Measurements from ENCODE around the gene TC2N.

- no peak for TF ChIP-seq JUND (IDR thresholded peaks at IDR 0.05)
- no peak for TF ChIP-seq CTCF (IDR thresholded peaks at IDR 0.05 in 2 of 3, conservative IDR thresholded peaks at IDR 0.05 in 1 of 3; ENCODE audit: borderline replicate concordance in 1 of 3, insufficient read depth in 1 of 3, low read depth in 2 of 3, low read length in 2 of 3)
- TF ChIP-seq RAD21 (IDR thresholded peaks at IDR 0.05; ENCODE audit: low read depth), result no peak
- TF ChIP-seq MAX (IDR thresholded peaks at IDR 0.05), result no peak
- no peak for TF ChIP-seq POLR2AphosphoS5 (IDR thresholded peaks at IDR 0.05; ENCODE audit: low read depth, low read length)
These were observed 115.6 kb downstream of the TC2N start for GRCh38 chr14:91751719-91752118.
